GM12878 (cell line): ENCODE data around the gene KCNQ1.

Source experiments
- POLR2AphosphoS2 ChIP-seq: IDR thresholded peaks from 2 replicates; pipeline ENCODE4 v1.6.1; 2011; ENCODE audit warnings: low read depth, mild to moderate bottlenecking, low read length, improper control_type of control experiment, moderate library complexity
- ZNF384 ChIP-seq: IDR thresholded peaks from 2 replicates; pipeline ENCODE4 v1.6.1; 2012; ENCODE audit warnings: low read depth, mild to moderate bottlenecking, low read length, improper control_type of control experiment, borderline replicate concordance

DNA sequence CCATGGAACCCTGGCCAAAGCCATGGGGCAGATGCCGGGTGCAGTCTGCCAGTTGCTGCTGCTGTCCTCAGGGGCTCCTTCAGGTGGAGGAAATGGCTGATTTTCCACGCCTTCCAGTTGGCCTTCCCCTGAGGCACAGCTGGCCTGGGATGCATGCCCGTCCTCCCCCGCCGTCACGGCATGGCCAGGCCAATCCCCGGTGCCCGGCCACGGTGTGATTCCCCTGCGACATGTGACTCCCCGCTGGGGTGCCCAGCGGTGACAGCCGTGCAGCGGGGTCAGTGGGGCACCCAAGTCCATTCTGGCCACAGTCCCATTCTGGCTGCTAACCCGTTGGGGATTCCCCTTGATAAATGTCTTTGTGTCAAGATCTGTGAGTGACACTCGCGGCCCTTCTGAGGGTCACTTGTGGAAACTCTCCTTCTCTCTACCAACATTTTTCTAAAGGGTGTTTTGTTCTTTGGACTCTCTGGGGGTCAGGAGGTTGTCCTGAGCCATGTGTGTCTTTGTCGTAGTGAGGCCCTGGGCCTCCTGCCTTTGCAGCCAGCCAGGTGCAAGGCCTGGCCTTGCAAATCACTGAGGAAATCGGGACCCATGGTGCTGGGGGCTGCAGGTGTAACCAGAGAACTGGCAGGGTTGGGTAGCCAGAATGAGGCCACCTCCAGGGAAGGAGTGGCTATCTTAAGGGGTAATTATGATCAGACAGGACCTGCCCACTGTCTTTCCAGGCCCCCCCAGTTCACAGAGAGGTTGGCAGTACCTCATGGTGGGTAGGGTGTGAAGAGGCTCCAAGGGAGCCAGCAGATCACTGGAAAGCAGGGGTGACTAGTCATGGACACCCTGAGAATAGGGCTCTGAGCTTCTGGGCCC lies 217.9 kb downstream of the KCNQ1 start:
- TF ChIP-seq POLR2AphosphoS2 (no peak), ZNF384 (no peak)
